LHCN-M2 (cell line): Measurements from ENCODE around the gene D2HGDH. TPM values are rescaled to one million over a fixed set of nuclear protein-coding genes. Genes with fewer than 3 reads are reported as not detected.
"Not testable (repeated sequence)": the region's sequence is repeated elsewhere in the genome, so short reads cannot be mapped to it uniquely, and the experiment has no call there.

Source experiments
- DNase-seq: peaks from one replicate; pipeline ENCODE4 v3.0.0-alpha.2; 2012; ENCODE audit warnings: low read depth
- total RNA-seq: library from RNA; depleted of rRNA; stranded (reverse); fragments of >200 nt; gene quantifications from 2 replicates; pipeline ENCODE4 v1.2.3, GENCODE V29; 2014

The D2HGDH gene
- total RNA-seq, 1 experiment from 2014 or later, result 12.7 TPM

DNA sequence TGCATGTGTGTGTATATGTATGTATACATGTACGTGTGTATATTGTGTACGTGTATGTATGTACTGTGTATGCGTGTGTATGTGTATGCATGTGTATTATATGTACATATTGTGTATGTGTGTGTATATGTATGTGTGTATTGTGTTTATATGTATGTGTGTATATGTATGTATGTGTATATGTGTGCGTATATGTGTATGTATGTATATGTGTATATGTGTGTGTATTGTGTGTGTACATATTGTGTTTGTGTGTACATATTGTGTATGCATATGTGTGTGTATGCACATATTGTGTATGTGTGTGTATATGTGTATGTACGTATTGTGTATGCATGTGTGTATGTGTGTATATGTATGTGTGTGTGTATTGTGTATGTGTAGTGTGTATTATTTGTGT, 59.0 kb downstream of the D2HGDH start:
- DNase-seq, result no peak

DNA sequence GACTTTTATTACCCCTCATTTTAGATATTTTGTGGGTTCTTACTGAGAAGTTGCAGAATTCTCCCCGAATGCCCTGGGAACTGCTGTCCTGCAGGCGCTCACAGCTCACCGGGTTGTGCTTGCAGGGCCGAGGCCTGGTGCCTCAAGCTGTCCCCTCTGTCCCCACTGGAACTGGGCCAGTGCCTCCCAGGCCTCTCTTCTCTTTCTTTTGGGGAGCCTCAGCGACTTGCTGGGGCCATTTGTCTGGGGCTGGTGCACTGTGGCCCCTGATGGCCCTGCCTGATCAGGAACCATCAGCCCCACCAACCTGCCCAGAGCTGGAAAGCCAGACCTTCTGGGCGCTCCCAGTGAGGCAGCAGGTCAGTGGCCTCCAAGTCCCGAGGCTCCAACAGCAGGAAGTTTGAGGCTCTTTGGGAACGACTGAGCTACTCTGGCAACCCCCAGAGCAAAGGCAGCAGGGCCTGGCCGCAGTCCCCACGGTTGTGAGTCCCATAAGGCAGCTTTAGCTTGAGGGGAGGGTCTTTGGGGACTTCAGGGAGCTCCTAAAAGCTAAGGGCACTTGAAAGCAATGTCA, 59.9 kb downstream of the D2HGDH start:
- no peak for DNase-seq

DNA sequence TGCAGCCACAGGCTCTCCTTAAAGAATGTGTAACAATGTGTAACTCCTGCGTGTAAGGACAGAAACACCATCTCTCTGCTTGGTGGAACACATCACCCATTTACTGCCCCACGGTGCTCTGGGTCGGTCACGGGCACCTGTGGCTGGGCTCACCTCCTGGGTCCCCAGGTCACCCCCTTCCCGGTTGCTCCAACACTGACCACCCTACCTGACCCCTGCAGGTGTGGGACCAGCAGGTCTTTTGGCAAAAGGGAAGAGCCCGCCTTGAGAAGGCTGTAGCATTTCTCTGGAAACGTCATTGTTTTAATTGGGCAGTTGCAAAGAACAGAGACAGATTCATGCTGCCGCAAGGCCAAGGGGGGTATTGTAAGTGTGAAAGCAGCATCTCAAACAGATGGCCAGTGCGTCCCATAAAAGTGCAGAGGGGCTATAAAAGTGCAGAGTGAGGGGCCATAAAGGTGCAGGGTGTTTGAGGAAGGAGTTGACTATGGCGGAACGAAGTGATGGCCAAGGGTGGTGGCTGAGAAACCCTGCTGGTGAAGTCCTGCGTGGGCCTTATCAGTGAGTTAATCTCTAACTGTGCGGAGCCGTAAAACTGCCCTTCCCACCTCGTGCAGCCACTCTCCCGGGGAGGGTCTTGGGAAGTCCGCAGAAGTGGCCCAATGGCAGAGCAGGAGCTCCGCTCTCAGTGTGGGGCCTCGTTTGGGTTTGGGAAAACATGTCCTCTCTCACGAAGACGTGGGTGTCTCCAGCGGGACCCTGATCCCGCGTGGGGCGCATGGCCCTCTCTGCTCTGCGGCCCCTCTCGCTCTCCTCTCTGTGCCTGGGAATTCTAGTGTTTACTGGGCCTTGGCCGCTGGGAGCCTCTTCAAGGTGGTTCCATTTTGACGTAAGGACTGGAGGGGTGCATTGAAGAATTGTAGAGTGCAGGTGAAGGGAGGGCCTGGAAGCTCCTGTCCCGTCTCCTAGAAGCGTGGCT, 60.9 kb downstream of the D2HGDH start:
- no peak for DNase-seq

GRCh38 chr2:241796209-241796608, 61.8 kb downstream of the D2HGDH start:
- no peak for DNase-seq

DNA sequence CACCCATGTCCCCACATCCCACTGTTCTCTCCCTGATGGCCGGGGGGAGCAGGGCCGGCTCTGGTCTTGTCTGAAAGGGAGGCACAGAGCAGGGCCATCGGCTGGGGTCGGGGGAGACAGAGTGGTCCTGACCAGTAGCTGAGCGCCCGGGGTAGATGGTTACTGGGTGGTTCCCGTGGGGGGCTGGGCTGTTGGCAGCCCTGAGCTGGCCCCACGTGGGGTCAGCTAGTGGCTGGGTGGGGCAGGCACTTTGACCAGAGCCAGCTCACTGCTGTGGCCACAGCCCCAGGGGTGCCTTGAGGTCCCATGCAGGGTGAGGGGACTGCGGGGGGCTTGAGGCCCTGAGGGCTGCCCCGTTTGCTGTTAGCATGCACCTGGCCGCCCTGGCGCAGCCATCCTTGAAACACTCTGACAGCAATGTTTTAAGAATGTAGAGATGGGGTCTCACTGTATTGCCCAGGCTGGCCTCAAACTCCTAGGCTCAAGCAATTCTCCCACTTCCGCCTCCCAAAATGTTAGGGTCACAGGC, 62.2 kb downstream of the D2HGDH start:
- no peak for DNase-seq

DNA sequence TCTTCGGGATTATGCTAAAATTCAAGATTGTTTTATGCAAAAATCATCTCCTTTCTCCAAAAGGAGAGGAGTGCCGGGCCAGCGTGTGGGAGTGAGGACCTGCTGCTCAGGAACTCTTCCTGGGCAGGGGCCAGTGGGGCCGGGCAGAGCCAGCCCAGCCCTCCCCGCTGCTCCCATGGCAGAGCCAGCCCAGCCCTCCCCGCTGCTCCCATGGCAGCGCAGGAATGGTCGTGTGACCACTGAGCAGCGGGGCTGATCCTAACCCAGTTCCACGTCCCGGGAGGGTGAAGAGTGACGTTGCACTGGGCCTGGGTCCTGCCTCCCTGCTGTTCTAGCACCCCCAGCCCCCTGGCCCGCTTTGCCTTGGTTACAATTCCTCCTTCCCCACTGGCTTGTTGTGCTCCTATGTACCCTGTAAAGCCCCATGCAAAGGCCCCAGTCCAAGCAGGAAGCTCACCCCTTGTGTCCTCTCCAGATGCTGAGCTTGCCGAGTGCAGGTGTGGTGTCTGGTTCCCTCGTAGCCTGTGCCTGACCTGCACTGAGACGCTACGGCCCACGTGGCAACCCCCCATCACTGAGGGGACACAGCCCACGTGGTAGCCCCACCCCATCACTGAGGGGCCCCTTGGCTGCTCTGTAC, 63.1 kb downstream of the D2HGDH start:
- no peak for DNase-seq

GRCh38 chr2:241798081-241798630, 63.7 kb downstream of the D2HGDH start:
- no peak for DNase-seq

GRCh38 chr2:241798631-241799521, 64.4 kb downstream of the D2HGDH start:
- DNase-seq, result no peak

GRCh38 chr2:241799522-241800197, 65.2 kb downstream of the D2HGDH start:
- DNase-seq, result no peak

GRCh38 chr2:241800198-241800903, 65.9 kb downstream of the D2HGDH start:
- not testable (repeated sequence) for DNase-seq

GRCh38 chr2:241801611-241802420, 67.4 kb downstream of the D2HGDH start:
- no peak for DNase-seq

GRCh38 chr2:241802421-241803318, 68.2 kb downstream of the D2HGDH start:
- no peak for DNase-seq

DNA sequence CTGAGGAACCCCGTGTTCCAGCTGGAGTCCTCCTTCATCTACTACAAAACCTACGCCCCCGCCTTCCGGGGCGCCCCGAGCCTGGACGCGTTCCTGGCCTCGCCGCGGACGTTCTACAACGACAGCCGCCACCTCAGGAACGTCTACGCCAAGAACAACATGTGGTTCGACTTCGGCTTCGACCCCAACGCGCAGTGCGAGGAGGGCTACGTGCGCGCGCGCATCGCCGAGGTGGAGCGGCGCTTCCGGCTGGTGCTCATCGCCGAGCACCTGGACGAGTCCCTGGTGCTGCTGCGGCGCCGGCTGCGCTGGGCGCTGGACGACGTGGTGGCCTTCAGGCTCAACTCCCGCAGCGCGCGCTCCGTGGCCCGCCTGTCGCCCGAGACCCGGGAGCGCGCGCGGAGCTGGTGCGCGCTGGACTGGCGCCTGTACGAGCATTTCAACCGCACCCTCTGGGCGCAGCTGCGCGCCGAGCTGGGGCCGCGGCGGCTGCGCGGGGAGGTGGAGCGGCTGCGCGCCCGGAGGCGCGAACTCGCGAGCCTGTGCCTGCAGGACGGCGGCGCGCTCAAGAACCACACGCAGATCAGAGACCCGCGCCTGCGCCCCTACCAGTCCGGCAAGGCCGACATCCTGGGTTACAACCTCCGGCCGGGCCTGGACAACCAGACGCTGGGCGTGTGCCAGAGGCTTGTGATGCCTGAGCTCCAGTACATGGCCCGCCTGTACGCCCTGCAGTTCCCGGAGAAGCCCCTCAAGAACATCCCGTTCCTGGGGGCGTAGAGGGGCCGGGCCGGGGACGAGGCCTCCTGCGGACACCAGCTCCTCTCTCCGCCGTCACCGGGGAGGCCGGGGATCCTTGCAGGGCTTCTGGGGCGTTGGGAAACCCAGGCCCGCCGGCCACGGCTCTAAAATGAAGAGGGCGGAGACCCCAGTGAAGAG, 69.2 kb downstream of the D2HGDH start:
- peak; percentile 25 for DNase-seq

DNA sequence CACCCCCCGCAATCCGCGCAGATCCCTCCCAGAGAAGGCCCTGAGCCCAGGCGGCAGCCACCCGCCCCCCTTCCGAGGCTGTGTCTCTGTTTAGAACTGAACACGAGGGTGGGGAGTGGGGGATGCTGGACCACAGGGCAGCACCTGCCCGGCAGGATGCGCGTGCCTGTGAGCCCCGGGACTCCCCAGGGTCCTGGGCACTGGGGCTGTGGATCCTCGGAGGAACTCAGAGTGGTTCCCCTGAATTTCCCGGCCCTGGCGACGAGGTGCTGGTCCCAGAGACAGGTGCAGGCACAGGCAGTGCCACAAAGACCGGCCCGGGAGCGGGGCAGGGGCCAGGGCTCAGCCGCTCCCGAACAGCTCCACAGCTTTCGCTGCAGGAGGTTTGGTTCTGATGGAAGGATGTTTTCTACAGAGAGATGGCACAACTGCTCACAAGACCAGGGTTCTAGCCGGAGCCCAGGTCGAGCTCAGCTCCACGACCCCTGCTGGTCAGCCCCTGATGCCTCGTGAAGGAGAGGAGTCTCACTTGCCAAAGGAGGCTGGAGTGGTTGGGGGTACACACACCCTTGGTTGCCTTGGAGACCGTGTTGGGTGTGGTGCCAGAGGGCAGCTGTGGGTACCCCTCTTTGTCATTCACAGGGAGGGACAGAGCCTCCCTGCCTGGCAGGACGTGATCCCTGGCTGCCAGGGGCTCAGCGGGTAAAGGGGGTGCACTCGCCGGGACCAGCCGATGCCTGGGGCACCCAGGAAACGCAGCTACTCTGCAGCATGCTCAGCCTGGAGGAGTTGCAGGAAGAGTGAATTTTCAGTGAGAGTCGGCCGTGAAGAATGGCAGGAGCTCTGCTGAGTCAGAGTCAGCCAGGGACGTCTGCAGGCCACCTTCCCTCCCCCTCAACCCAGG, 70.1 kb downstream of the D2HGDH start:
- no peak for DNase-seq

- DNase-seq, result not testable (repeated sequence)
Observed at GRCh38 chr2:241806217-241806616, 71.8 kb downstream of the D2HGDH start.
